OCI-LY1 (cell line): Measurements from ENCODE around the gene GCNT3.
A peak's percentile ranks its signal among the peaks of the same experiment; 100 is the strongest.

Source experiments
- H2AFZ ChIP-seq: fragments of 200-600 bp; sonication (generic), shearing (Covaris generic); 2 replicates; pipeline ENCODE4 v1.6.0; 2014; ENCODE audit warnings: antibody characterized with exemption, mild to moderate bottlenecking, low read length
- H3F3A ChIP-seq: fragments of 200-600 bp; sonication (generic), shearing (Covaris generic); 2 replicates; pipeline ENCODE4 v1.6.0; 2014; ENCODE audit warnings: mild to moderate bottlenecking, antibody characterized with exemption, low read length, moderate library complexity; ENCODE audit not compliant: insufficient read depth
- H3K27ac ChIP-seq: fragments of 200-600 bp; sonication (generic); 2 replicates; pipeline ENCODE4 v1.5.1; 2014; ENCODE audit warnings: low read length, mixed run types, mild to moderate bottlenecking, low read depth; ENCODE audit not compliant: poor library complexity, severe bottlenecking
- H3K27me3 ChIP-seq: fragments of 200-600 bp; sonication (generic); 2 replicates; pipeline ENCODE4 v1.6.0; 2014; ENCODE audit warnings: antibody characterized with exemption, mild to moderate bottlenecking, low read length, moderate library complexity; ENCODE audit not compliant: insufficient read depth
- H3K36me3 ChIP-seq: fragments of 200-600 bp; sonication (generic); 2 replicates; pipeline ENCODE4 v1.6.1; 2014; ENCODE audit warnings: mild to moderate bottlenecking, antibody characterized with exemption, low read length, moderate library complexity, mixed read lengths; ENCODE audit not compliant: insufficient read depth
- H3K4me1 ChIP-seq: fragments of 200-600 bp; sonication (generic); 2 replicates; pipeline ENCODE4 v1.5.1; 2014; ENCODE audit warnings: mild to moderate bottlenecking, low read length, moderate library complexity; ENCODE audit not compliant: insufficient read depth, severe bottlenecking
- H3K4me2 ChIP-seq: fragments of 200-600 bp; sonication (generic), shearing (Covaris generic); 2 replicates; pipeline ENCODE4 v1.6.1; 2014; ENCODE audit warnings: low read length
- H3K4me3 ChIP-seq: fragments of 200-600 bp; sonication (generic); 2 replicates; pipeline ENCODE4 v1.5.1; 2014; ENCODE audit warnings: low read length, low read depth, mild to moderate bottlenecking, mixed read lengths; ENCODE audit not compliant: poor library complexity, severe bottlenecking
- H3K79me2 ChIP-seq: fragments of 200-600 bp; shearing (Covaris generic); 2 replicates; pipeline ENCODE4 v1.6.1; 2016; ENCODE audit warnings: mixed run types, low read length, mixed read lengths; ENCODE audit not compliant: insufficient read depth
- H3K9ac ChIP-seq: fragments of 200-600 bp; sonication (generic), shearing (Covaris generic); 2 replicates; pipeline ENCODE4 v1.6.1; 2014; ENCODE audit warnings: mild to moderate bottlenecking, low read length, mixed read lengths
- H3K9me2 ChIP-seq: fragments of 200-600 bp; sonication (generic), shearing (Covaris generic); 2 replicates; pipeline ENCODE4 v1.6.1; 2014; ENCODE audit warnings: low read depth, mild to moderate bottlenecking, low read length, mixed read lengths
- H3K9me3 ChIP-seq: fragments of 200-600 bp; shearing (Covaris generic); 2 replicates; pipeline ENCODE4 v1.6.1; 2014; ENCODE audit warnings: low read length, mixed read lengths
- H4K20me1 ChIP-seq: fragments of 200-600 bp; sonication (generic), shearing (Covaris generic); 2 replicates; pipeline ENCODE4 v1.6.0; 2016; ENCODE audit warnings: mild to moderate bottlenecking, low read length; ENCODE audit not compliant: insufficient read depth
- CTCF ChIP-seq: fragments of 200-600 bp; sonication (generic), shearing (Covaris generic); IDR thresholded peaks from 2 replicates; pipeline ENCODE4 v1.5.1; 2017; ENCODE audit warnings: mild to moderate bottlenecking, antibody characterized with exemption, low read length, moderate library complexity, mixed read lengths
- EZH2 ChIP-seq: fragments of 200-600 bp; sonication (generic), shearing (Covaris generic); IDR thresholded peaks from 2 replicates; pipeline ENCODE4 v1.8.0; 2017; ENCODE audit warnings: borderline replicate concordance, mixed run types, mild to moderate bottlenecking, antibody characterized with exemption, low read length, moderate library complexity, mixed read lengths

The GCNT3 gene

GRCh38 chr15:59614153-59614552, 2.6 kb downstream of the GCNT3 start:
- peaks cover 9% of the 10 kb centered on the region for H3K4me1 ChIP-seq
- no peaks in the 10 kb centered on the region; the same call in 1 of the 2 replicates for H3K27me3 ChIP-seq
- H3K27ac ChIP-seq, result no peak overlapping the region
- no peaks in the 10 kb centered on the region for H3K9me3 ChIP-seq
- no peaks in the 10 kb centered on the region for H3F3A ChIP-seq
- no peaks in the 10 kb centered on the region for H3K9me2 ChIP-seq
- no peak overlapping the region for H3K9ac ChIP-seq
- no peak overlapping the region for H2AFZ ChIP-seq
- no peak for TF ChIP-seq EZH2
- no peak for TF ChIP-seq CTCF
- no peak overlapping the region for H3K4me3 ChIP-seq
- H4K20me1 ChIP-seq, result no peaks in the 10 kb centered on the region
- H3K4me2 ChIP-seq, result no peak overlapping the region
- H3K36me3 ChIP-seq, result no peaks in the 10 kb centered on the region
- no peaks in the 10 kb centered on the region for H3K79me2 ChIP-seq

- peaks cover 9% of the 10 kb centered on the region for H3K4me1 ChIP-seq
- no peak for TF ChIP-seq CTCF
- no peak for TF ChIP-seq EZH2
- H2AFZ ChIP-seq, result no peak overlapping the region
- no peaks in the 10 kb centered on the region for H3F3A ChIP-seq
- H3K9me2 ChIP-seq, result no peaks in the 10 kb centered on the region
- no peaks in the 10 kb centered on the region for H3K79me2 ChIP-seq
- no peaks in the 10 kb centered on the region for H3K9me3 ChIP-seq
- H3K27ac ChIP-seq, result no peak overlapping the region
- no peak overlapping the region for H3K9ac ChIP-seq
- no peak overlapping the region for H3K4me2 ChIP-seq
- no peaks in the 10 kb centered on the region; the same call in 1 of the 2 replicates for H3K27me3 ChIP-seq
- no peaks in the 10 kb centered on the region for H4K20me1 ChIP-seq
- H3K4me3 ChIP-seq, result no peak overlapping the region
- no peaks in the 10 kb centered on the region for H3K36me3 ChIP-seq
Observed at GRCh38 chr15:59615661-59616060, 4.1 kb downstream of the GCNT3 start.

DNA sequence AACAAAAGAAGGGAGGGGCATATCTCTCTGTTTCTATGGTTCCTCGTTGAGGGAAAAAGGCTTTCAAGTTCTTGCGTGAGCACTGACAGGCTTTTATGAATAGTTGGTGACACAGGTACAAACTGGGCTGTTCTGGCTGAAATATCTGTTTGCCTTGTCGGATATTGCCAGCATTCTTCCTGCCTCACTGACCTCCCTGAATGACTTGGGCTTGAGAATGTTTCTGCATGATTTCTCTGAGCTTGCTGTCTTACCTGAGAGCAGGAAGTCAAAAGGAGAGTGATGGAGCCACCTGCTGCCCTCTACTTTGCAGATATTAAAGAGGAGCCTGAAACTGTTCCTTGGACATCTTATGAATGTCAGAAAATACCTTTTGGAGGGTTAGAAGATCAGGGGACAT, 4.8 kb downstream of the GCNT3 start:
- TF ChIP-seq CTCF, result peak; percentile 25; the same call in 1 of the 2 replicates
- no peak for TF ChIP-seq EZH2
- no peaks in the 10 kb centered on the region; the same call in 1 of the 2 replicates for H3K27me3 ChIP-seq
- peaks cover 9% of the 10 kb centered on the region for H3K4me1 ChIP-seq
- no peak overlapping the region for H2AFZ ChIP-seq
- H3K27ac ChIP-seq, result no peak overlapping the region
- H3K4me2 ChIP-seq, result no peak overlapping the region
- H3K4me3 ChIP-seq, result no peak overlapping the region
- H3K36me3 ChIP-seq, result no peaks in the 10 kb centered on the region
- no peaks in the 10 kb centered on the region for H3K9me3 ChIP-seq
- no peaks in the 10 kb centered on the region for H3F3A ChIP-seq
- no peaks in the 10 kb centered on the region for H4K20me1 ChIP-seq
- H3K79me2 ChIP-seq, result no peaks in the 10 kb centered on the region
- no peaks in the 10 kb centered on the region for H3K9me2 ChIP-seq
- H3K9ac ChIP-seq, result no peak overlapping the region
